Fibroblast of skin of right biceps (primary cell): Measurements from ENCODE around the gene GBP2.
"Not testable (repeated sequence)": the region's sequence is repeated elsewhere in the genome, so short reads cannot be mapped to it uniquely, and the experiment has no call there.

ENCODE experiments used
- DNase-seq: peaks from one replicate; pipeline ENCODE4 v3.0.0-alpha.2; 2013

The GBP2 gene

GRCh38 chr1:89125240-89125912 lies 538 bp downstream of the GBP2 start:
- DNase-seq, result no peak

GRCh38 chr1:89121641-89122040 lies 4.3 kb downstream of the GBP2 start:
- no peak for DNase-seq

DNA sequence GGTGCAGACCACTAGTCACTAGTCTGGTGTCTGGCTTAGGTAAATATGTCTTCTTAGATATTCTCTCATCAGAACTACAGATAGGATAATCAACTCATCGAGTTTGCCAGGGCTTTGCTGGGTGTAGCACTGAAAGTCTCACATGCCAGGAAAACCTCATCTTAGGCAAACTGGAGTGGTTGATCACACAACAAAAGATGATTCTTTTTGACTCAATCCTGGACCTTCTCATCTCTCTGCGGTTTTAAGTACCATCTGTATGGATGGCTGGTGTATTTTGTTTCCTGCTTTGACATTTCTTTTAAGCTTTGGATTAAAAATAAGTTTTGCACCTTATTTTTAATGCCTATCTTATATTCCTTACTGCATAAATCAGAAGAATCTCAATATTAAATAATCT lies 11.3 kb downstream of the GBP2 start:
- no peak for DNase-seq

DNA sequence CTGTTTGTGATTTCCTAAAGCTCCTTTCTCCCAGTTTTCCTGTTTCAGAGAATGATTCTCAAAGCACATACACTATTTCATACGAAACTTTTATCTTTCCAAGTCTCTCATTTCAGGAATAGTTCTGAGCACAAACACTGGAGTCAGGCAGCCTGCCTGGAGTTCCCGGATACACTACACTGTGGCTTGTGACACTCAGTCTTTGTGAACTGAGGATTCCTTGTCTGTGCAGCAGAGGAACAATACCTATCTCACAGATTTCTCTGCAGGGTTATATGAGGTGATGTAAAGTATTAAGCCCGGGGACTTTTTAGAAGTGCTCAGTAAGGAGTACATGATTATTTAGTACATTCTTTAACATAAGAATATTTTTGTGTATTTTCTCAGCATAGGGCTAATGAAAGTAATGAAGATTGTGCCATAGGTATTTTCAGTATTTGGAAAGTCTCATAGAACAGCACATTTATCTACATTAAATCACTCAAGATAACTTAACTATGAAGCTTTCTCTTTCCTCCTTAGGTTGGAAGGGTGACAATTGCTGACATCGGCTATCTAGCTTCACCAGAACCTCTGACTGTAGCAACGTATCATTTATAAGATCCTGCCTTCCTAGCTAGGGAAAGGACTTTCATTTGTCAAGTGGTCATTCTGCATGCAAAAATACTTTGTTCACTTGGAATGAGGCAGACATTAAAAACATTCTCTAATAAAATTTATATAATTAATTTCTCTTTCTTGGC lies 12.9 kb downstream of the GBP2 start:
- DNase-seq, result no peak

DNA sequence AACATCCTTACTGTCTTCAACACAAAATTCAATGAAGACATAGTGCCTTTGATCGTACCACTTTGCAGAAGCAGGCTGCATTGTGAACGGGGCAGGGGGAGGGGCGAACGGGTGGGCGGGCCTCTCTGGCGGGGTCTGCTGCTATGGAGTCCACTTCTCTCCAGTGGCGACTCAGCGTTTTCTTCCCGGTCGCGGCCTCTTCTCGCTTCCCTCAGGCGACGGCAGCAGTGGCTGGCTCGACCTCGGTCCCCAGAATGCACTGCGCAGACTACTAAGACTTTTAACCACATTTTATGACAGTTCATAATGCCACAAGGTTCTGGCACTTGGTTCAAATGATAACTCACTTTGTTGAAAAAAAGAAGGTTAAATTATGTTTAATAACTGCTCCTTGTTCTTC lies 21.2 kb downstream of the GBP2 start:
- DNase-seq, result no peak

GRCh38 chr1:89104147-89104546 lies 21.8 kb downstream of the GBP2 start:
- peak; percentile 81 for DNase-seq

DNA sequence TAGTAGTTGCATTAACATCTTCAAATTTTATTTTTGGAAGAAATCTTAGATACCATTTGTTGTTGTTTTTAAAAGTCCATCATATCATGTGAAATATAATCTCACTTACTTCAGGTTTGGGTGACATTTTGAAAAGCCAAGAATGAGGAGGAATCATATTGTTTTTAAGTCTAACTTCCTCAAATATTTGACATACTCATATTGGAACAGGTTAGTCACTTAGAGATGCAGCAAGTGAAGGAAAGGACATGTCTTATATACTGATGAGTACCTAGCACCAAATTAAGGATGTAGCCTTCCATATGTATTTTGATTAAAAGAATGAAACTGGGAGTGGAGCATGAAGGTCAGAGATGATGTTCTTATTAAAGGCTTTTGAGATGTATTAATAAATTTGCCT lies 23.9 kb downstream of the GBP2 start:
- no peak for DNase-seq

DNA sequence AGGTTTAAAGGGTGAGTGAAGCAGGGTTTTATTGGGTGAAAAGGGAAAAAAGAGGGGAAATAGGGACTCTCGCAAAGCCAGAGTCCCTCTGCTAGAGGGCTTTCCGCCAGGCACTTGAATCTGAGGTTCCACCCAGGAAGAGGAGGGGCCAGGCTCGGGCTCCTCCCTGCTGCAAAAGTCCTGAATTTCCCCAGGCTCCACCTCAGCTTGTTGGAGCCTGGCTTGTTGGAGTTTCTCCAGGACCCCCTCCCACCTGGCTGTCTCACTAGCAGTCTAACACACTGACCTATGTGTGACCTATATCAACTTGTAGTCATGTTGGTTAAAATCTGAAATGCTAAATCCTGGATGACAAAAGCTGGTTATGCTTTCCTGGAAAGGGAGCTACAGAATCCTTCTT lies 25.5 kb downstream of the GBP2 start:
- no peak for DNase-seq

- no peak for DNase-seq
Measured at GRCh38 chr1:89098857-89099256, 27.1 kb downstream of the GBP2 start.

DNA sequence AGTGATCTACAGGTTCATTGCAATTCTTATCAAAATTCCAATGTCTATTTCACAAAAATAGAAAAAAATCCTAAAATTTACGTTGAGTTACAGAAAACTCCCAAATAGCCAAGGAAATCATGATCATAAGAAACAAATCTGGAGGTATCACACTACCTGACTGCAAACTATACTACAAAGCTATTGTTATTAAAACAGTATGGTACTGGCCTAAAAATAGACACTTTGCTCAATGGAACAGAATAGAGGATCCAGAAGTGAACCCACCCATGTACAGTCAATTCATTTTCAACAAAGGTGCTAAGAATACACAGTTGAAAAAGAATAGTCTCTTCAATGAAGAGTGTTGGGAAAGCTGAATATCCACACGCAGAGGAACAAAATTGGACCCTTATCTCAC lies 30.2 kb downstream of the GBP2 start:
- no peak for DNase-seq

DNA sequence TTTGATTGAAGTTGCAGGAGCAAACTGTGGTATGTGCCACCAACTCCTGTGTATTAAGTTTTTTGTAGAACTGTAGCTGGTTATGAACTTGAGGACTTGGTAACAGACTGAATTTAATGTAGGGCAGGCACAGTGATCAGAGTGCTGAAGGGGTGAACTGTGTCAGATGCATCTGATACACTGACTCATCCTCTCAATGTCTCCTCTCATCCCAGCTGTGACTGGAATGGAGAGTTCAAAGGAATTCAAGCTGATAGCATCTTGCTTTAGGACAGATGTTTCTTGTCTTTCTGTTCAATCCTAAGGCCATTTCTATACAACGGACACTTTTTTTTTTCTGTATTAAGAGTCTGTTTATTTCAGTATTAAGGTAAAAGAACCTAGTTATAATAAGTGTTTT lies 36.0 kb downstream of the GBP2 start:
- peak; percentile 11 for DNase-seq

GRCh38 chr1:89088572-89088971 lies 37.3 kb downstream of the GBP2 start:
- no peak for DNase-seq

GRCh38 chr1:89087241-89087640 lies 38.7 kb downstream of the GBP2 start:
- DNase-seq, result peak; percentile 30

- DNase-seq, result no peak
Measured at GRCh38 chr1:89085781-89086180, 40.1 kb downstream of the GBP2 start.

DNA sequence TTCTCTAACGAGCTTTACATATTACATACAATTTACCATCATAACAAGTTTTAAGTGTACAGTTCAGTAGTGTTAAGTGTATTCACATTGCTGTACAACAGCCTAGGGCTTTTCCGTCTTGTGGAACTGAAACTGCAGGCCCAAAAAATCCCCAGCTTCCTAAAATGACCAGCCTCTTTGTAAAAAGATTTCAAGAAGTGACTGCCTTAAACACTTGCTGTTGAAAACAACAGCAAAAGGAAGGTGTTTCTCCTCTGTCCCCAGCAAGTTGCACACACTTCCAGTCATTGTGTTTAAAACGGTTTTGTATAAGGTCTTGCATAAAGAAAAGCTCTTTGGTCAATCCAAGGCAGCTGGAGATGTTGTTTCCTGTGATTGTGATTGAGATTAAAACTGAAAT lies 44.9 kb downstream of the GBP2 start:
- DNase-seq, result no peak

DNA sequence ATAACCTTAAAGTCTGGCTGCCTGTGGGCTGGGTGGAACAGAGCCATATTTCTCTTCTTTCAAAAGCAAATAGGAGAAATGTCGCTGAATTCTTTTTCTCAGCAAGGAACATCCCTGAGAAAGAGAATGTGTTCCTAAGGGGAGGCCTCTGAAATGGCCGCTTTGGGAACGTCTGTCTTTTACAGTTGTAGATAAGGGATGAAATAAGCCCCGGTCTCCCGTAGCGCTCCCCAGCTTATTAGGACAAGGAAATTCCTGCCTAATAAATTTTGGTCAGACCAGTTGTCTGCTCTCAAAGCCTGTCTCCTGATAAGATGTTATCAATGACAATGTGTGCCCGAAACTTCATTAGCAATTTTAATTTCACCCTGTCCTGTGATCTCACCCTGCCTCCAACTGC lies 45.8 kb downstream of the GBP2 start:
- DNase-seq, result not testable (repeated sequence)

DNA sequence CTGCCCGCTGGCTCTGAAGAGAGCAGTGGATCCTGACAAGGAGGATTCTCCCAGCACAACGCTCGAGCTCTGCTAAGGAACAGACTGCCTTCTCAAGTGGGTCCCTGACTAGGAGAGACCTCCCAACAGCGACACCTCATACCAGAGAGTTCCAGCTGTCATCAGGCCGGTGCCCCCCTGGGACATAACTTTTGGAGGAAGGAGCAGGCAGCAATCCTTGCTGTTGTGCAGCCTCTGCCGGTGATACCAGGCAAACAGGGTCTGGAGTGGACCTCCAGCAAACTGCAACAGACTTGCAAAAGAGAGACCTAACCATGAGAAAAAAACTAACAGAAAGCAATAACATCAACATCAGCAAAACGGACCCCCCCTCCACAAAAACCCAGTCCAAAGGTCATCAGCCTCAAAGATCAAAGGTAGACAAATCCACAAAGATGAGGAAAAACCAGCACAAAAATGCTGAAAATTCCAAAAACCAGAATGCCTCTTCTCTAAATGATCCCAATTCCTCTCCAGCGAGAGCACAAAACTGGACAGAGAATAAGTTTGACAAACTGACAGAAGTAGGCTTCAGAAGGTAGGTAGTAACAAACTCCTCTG lies 53.3 kb downstream of the GBP2 start:
- DNase-seq, result not testable (repeated sequence)

GRCh38 chr1:89070509-89070908 lies 55.4 kb downstream of the GBP2 start:
- DNase-seq, result no peak

DNA sequence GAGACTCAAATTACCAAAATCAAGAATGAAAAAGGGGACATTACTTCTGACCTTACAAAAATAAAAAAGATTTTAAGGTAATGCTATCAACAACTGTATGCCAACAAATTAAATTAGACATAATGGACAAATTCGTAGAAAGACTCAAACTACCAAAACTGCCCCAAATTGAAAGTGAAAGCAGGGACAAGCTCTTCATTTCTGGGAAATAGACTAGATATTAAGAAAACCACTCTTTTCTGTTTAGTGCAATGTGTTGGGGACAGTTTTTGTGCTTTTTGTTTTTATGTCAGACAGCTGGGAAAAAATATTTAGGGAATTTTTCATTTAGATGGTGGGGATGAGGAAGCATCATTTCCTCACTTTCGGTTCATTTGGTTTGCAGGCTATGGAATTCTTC lies 56.0 kb downstream of the GBP2 start:
- no peak for DNase-seq

GRCh38 chr1:89068291-89068690 lies 57.6 kb downstream of the GBP2 start:
- peak; percentile 77 for DNase-seq

DNA sequence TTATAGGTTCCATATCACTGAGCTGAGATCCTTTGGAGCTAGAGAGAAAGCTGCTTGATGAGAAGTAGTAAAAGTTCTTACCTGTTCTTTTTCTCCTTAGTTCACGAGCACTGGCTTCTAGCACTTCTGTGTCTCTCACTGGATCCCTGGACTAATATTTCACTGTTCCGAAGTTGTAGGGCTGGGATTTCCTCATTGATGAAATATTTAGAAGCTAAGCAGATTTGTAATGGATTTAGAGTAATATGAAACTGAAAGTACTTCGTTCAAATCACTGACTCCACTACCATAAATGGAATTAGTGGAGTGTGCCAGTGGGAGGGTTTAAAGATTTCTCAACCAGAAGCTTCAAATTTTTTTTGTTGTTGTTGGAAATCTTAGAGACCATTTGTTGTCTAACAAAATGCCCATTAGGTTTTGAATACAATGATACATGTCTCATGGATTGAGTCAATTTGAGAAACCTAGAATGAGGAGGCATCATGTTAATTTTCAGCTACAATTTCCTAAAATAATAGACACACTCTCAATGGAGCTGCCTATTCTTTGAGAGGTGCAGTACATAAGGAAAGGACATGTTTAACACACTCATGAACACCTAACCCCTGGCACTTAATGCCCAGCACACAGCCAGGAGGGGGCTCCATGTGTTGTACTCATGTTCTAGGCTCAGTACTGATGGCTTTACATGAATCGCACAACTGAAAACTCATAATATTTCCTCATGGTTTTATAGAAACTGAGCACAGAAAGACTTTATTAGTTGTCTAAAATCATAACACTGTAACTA lies 60.6 kb downstream of the GBP2 start, which contains the start of gene GBP1:
TSS of gene GBP1 (minus strand) at position 130 of the 790 bp plus-strand sequence. CDS start 1,974 bp downstream, outside the sequence.
- peak; percentile 83 for DNase-seq

DNA sequence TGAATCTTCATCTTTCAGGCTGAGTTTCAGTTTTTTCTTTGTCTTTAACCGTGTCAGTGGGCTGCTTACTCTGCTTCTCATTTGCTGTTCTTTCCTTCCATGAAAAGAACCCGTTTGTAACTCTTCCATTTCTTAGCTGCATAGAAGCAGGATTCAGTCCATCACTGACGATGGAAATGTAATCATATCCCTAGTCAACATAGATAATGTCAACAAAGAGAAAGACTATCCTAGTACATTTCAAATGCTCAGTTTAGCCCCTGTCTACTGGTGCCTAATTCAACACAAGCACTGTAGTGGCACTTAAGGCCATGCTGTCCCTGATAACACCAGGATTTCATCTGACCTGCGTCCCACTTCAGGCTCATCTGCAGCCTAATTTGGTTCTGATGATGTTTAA lies 61.3 kb downstream of the GBP2 start:
- no peak for DNase-seq

DNA sequence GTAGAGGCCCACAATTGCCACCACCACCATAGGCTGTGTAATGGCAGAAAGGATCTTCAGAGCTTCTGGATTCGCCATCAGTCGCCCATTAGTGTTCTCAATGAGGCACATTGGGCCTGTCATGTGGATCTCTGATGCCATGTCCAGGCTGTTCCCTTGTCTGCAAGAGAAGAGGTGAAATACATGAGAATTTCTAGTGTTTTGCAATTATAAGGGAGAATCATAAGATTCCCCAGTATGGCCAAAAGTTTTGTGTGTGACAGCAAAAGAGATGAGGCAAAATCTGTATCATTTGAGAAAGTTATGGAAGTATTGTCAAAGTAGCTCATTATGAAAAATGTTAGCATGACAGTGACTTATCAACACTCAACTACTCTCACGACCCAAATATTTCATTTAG lies 62.8 kb downstream of the GBP2 start:
- no peak for DNase-seq
